Neural cell (in vitro differentiated cells): ENCODE measurements around the gene JOSD2. TPM values are rescaled to one million over a fixed set of nuclear protein-coding genes. Genes with fewer than 3 reads are reported as not detected.
A peak's percentile ranks its signal among the peaks of the same experiment; 100 is the strongest.

Experiments
- H2AFZ ChIP-seq: fragments of 200-600, 300-800 bp; sonication (generic), shearing (Covaris generic); 2 replicates; pipeline ENCODE4 v1.6.0; 2014; ENCODE audit warnings: low read depth, mild to moderate bottlenecking, antibody characterized with exemption, low read length, moderate library complexity
- H3F3A ChIP-seq: fragments of 200-600 bp; shearing (Covaris generic); 2 replicates; pipeline ENCODE4 v1.6.1; 2016; ENCODE audit warnings: mild to moderate bottlenecking, moderate library complexity, mixed read lengths, antibody characterized with exemption, low read length; ENCODE audit not compliant: insufficient read depth, poor library complexity, severe bottlenecking
- H3K27ac ChIP-seq: fragments of 200-600, 300-800 bp; sonication (generic), shearing (Covaris generic); 2 replicates; pipeline ENCODE4 v1.5.1; 2014; ENCODE audit warnings: mild to moderate bottlenecking, low read length, moderate library complexity
- H3K27me3 ChIP-seq: fragments of 300-800, 200-600 bp; sonication (generic), shearing (Covaris generic); 2 replicates; pipeline ENCODE4 v1.6.0; 2014; ENCODE audit warnings: mild to moderate bottlenecking, low read depth, low read length, moderate library complexity; ENCODE audit not compliant: insufficient read depth
- H3K36me3 ChIP-seq: fragments of 300-800, 200-600 bp; sonication (generic), shearing (Covaris generic); 2 replicates; pipeline ENCODE4 v1.5.1; 2014; ENCODE audit warnings: mild to moderate bottlenecking, antibody characterized with exemption, low read length, moderate library complexity; ENCODE audit not compliant: insufficient read depth
- H3K4me2 ChIP-seq: fragments of 300-800, 200-600 bp; sonication (generic), shearing (Covaris generic); 2 replicates; pipeline ENCODE4 v1.6.0; 2014; ENCODE audit warnings: mild to moderate bottlenecking, low read length
- H3K4me3 ChIP-seq: fragments of 300-800, 200-600 bp; sonication (generic), shearing (Covaris generic); 2 replicates; pipeline ENCODE4 v1.5.1; 2014; ENCODE audit warnings: mild to moderate bottlenecking, low read length, moderate library complexity
- H3K79me2 ChIP-seq: fragments of 200-600 bp; shearing (Covaris generic); replicated peaks from 2 replicates; pipeline ENCODE4 v1.6.0; 2014; ENCODE audit warnings: mild to moderate bottlenecking, low read length, moderate library complexity; ENCODE audit not compliant: insufficient read depth
- H3K9ac ChIP-seq: fragments of 300-800, 200-600 bp; sonication (generic), shearing (Covaris generic); 2 replicates; pipeline ENCODE4 v1.6.1; 2016; ENCODE audit warnings: mild to moderate bottlenecking, low read length, mixed read lengths
- H3K9me2 ChIP-seq: fragments of 200-600 bp; shearing (Covaris generic); 2 replicates; pipeline ENCODE4 v1.6.1; 2016; ENCODE audit warnings: mild to moderate bottlenecking, low read length, mixed read lengths; ENCODE audit not compliant: insufficient read depth
- H3K9me3 ChIP-seq: fragments of 200-600, 300-800 bp; sonication (generic), shearing (Covaris generic); 2 replicates; pipeline ENCODE4 v1.6.1; 2016; ENCODE audit warnings: mild to moderate bottlenecking, mixed run types, low read length, moderate library complexity, mixed read lengths
- H4K20me1 ChIP-seq: fragments of 200-600 bp; shearing (Covaris generic); 2 replicates; pipeline ENCODE4 v1.6.1; 2016; ENCODE audit warnings: mild to moderate bottlenecking, mixed run types; ENCODE audit not compliant: insufficient read depth
- EP300 ChIP-seq: fragments of 450-650 bp; conservative IDR thresholded peaks from 2 replicates; pipeline ENCODE4 v1.6.1; 2014; ENCODE audit warnings: antibody characterized with exemption, mild to moderate bottlenecking, moderate library complexity; ENCODE audit not compliant: poor library complexity, severe bottlenecking
- EZH2 ChIP-seq: fragments of 200-600, 300-800 bp; shearing (Covaris generic), sonication (generic); IDR thresholded peaks from 2 replicates; pipeline ENCODE4 v1.6.1; 2014; ENCODE audit warnings: antibody characterized with exemption, low read length, borderline replicate concordance, mild to moderate bottlenecking; ENCODE audit not compliant: insufficient read depth, poor library complexity, severe bottlenecking
- MXI1 ChIP-seq: fragments of 450-650 bp; conservative IDR thresholded peaks from 2 replicates; pipeline ENCODE4 v1.6.1; 2014; ENCODE audit warnings: antibody characterized with exemption, mild to moderate bottlenecking; ENCODE audit not compliant: poor library complexity, severe bottlenecking
- POLR2AphosphoS5 ChIP-seq: IDR thresholded peaks from 2 replicates; pipeline ENCODE4 v1.6.1; 2012
- RAD21 ChIP-seq: fragments of 450-650 bp; conservative IDR thresholded peaks from 2 replicates; pipeline ENCODE4 v1.6.1; 2014; ENCODE audit warnings: antibody characterized with exemption, mild to moderate bottlenecking, moderate library complexity
- SMC3 ChIP-seq: fragments of 450-650 bp; conservative IDR thresholded peaks from 2 replicates; pipeline ENCODE4 v1.6.1; 2014; ENCODE audit warnings: antibody characterized with exemption, mild to moderate bottlenecking, moderate library complexity; ENCODE audit not compliant: poor library complexity
- TAF1 ChIP-seq: IDR thresholded peaks from 2 replicates; pipeline ENCODE4 v1.6.1; 2012; ENCODE audit warnings: low read depth
- polyA plus RNA-seq: library from polyadenylated mRNA; depleted of rRNA; stranded (reverse); fragments of >200 nt; gene quantifications from 2 replicates; pipeline ENCODE4 v1.2.3, GENCODE V29; 2014
- TF ChIP-seq, protein P1 (sequence below): fragments of 450-650 bp; IDR thresholded peaks from 2 replicates; pipeline ENCODE4 v1.5.1; 2014; ENCODE audit warnings: antibody characterized with exemption, mild to moderate bottlenecking, moderate library complexity; ENCODE audit not compliant: poor library complexity, severe bottlenecking
- TF ChIP-seq, protein P2 (sequence below): IDR thresholded peaks from 2 replicates; pipeline ENCODE4 v1.6.1; 2012; ENCODE audit warnings: borderline replicate concordance

JOSD2 gene
- polyA plus RNA-seq, 1 donor from 2014 or later, result 10.7 TPM

DNA sequence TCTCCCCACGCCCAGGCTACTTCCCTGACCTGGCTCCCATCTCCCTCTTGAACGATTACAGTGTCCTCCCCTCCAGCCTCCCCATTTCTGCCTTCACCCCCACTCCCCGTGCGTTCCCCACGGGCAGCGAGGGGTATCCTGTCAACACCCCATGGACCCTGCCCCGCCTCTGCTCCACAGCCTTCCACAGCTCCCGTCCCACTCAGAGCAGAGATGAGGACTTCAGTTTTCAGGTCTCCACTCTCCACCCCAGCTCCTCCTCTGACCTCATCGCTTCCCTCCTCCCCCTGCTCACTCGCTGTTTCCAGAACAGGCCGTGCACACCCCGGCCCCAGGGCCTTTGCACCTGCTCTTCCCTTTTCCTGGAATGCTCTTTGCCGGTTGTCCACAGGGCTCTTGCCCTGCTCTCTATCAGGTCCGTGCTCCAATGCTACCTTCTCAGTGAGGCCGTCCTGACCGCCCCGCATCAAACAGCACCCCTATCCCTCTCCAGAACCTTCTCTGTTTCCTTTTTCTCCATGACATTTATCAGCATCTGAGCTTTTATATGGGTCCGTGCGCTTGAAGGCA lies 42.2 kb upstream of the JOSD2 start:
- no peak overlapping the region for H3K27ac ChIP-seq
- no peaks in the 10 kb centered on the region for H3K36me3 ChIP-seq
- no peak overlapping the region for H3K4me2 ChIP-seq
- no peak overlapping the region for H2AFZ ChIP-seq
- H3K9me2 ChIP-seq, result no peaks in the 10 kb centered on the region
- peaks cover 23% of the 10 kb centered on the region for H4K20me1 ChIP-seq
- H3K4me3 ChIP-seq, result no peak overlapping the region
- TF ChIP-seq, protein P1, sequence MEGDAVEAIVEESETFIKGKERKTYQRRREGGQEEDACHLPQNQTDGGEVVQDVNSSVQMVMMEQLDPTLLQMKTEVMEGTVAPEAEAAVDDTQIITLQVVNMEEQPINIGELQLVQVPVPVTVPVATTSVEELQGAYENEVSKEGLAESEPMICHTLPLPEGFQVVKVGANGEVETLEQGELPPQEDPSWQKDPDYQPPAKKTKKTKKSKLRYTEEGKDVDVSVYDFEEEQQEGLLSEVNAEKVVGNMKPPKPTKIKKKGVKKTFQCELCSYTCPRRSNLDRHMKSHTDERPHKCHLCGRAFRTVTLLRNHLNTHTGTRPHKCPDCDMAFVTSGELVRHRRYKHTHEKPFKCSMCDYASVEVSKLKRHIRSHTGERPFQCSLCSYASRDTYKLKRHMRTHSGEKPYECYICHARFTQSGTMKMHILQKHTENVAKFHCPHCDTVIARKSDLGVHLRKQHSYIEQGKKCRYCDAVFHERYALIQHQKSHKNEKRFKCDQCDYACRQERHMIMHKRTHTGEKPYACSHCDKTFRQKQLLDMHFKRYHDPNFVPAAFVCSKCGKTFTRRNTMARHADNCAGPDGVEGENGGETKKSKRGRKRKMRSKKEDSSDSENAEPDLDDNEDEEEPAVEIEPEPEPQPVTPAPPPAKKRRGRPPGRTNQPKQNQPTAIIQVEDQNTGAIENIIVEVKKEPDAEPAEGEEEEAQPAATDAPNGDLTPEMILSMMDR, result no peak
- TF ChIP-seq RAD21, result no peak
- no peak for TF ChIP-seq SMC3
- TF ChIP-seq EZH2, result no peak
- TF ChIP-seq POLR2AphosphoS5, result no peak
- TF ChIP-seq TAF1, result no peak
- no peak for TF ChIP-seq EP300
- TF ChIP-seq, protein P2, sequence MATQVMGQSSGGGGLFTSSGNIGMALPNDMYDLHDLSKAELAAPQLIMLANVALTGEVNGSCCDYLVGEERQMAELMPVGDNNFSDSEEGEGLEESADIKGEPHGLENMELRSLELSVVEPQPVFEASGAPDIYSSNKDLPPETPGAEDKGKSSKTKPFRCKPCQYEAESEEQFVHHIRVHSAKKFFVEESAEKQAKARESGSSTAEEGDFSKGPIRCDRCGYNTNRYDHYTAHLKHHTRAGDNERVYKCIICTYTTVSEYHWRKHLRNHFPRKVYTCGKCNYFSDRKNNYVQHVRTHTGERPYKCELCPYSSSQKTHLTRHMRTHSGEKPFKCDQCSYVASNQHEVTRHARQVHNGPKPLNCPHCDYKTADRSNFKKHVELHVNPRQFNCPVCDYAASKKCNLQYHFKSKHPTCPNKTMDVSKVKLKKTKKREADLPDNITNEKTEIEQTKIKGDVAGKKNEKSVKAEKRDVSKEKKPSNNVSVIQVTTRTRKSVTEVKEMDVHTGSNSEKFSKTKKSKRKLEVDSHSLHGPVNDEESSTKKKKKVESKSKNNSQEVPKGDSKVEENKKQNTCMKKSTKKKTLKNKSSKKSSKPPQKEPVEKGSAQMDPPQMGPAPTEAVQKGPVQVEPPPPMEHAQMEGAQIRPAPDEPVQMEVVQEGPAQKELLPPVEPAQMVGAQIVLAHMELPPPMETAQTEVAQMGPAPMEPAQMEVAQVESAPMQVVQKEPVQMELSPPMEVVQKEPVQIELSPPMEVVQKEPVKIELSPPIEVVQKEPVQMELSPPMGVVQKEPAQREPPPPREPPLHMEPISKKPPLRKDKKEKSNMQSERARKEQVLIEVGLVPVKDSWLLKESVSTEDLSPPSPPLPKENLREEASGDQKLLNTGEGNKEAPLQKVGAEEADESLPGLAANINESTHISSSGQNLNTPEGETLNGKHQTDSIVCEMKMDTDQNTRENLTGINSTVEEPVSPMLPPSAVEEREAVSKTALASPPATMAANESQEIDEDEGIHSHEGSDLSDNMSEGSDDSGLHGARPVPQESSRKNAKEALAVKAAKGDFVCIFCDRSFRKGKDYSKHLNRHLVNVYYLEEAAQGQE, result no peak
- no peak for TF ChIP-seq MXI1
- no peaks in the 10 kb centered on the region for H3K9me3 ChIP-seq
- H3K79me2 ChIP-seq, result peaks cover 79% of the 10 kb centered on the region
- H3K9ac ChIP-seq, result no peak overlapping the region
- no peaks in the 10 kb centered on the region for H3K27me3 ChIP-seq
- H3F3A ChIP-seq, result no peaks in the 10 kb centered on the region

DNA sequence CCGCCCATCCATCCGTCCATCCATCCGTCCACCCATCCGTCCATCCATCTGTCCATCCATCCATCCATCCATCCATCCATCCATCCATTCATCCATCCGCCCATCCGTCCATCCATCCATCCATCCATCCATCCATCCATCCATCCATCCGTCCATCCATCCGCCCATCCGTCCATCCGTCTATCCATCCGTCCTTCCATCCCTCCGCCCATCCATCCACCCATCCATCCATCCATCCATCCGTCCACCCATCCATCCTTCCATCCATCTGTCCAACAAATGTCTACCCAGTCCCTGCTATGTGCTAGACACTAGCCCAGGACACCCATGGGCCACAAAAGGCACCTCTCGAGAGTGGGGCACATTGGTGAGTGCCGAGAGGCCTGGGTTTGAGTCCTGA lies 41.5 kb upstream of the JOSD2 start:
- Histone ChIP-seq H3K4me2 (no peak overlapping the region), H3K9ac (no peak overlapping the region), H4K20me1 (peaks cover 22% of the 10 kb centered on the region), H3K9me3 (no peaks in the 10 kb centered on the region), H3K36me3 (no peaks in the 10 kb centered on the region), H2AFZ (no peak overlapping the region), H3K27ac (peak overlapping the region; percentile 93), H3K27me3 (no peaks in the 10 kb centered on the region), H3K9me2 (no peaks in the 10 kb centered on the region), H3K4me3 (peak overlapping the region; percentile 84), H3K79me2 (peaks cover 72% of the 10 kb centered on the region), H3F3A (no peaks in the 10 kb centered on the region)
- TF ChIP-seq EZH2, result no peak

DNA sequence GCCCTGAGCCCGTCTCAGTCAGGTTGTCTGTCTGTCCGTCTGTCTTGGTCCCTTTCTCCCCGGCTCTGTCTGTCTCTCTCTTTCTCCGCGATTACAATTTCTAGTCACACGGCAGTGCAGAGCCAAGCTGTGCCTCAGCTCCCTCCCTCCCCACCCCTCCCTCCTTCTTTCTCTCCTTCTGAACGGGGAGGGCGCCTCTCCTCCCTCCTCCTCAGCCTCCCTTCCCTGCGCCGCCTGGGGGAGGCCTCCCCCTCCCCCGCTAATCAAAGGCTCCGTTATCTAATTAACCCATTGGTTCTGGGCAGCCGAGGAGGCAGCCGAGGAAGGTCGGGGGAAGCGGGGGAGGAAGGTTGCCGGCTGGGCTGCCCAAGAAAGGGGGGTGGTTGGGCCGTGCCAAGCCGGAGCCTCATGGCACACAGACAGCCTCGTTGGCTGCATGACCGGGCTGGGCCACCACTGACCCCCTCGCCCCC lies 40.8 kb upstream of the JOSD2 start:
- H3K27ac ChIP-seq, result peak overlapping the region; percentile 93
- peak overlapping the region; percentile 96 for H3K9ac ChIP-seq

More for the DNA sequence above, 40.8 kb upstream of the JOSD2 start:
- Histone ChIP-seq H2AFZ (peak overlapping the region; percentile 27), H3K36me3 (no peaks in the 10 kb centered on the region), H3K79me2 (peaks cover 72% of the 10 kb centered on the region), H4K20me1 (peaks cover 22% of the 10 kb centered on the region), H3K4me3 (peak overlapping the region; percentile 84), H3K4me2 (peak overlapping the region; percentile 90), H3K27me3 (no peaks in the 10 kb centered on the region), H3K9me3 (no peaks in the 10 kb centered on the region), H3K9me2 (no peaks in the 10 kb centered on the region), H3F3A (no peaks in the 10 kb centered on the region)
- TF ChIP-seq SMC3 (peak; percentile 42), RAD21 (peak; percentile 31), MXI1 (no peak), POLR2AphosphoS5 (peak; percentile 68), TAF1 (no peak), EP300 (no peak), EZH2 (no peak)
- TF ChIP-seq, protein P2, result no peak
- TF ChIP-seq, protein P1, result no peak
